ENCODE measurements around the gene WWOX. TPM values are rescaled to one million over a fixed set of nuclear protein-coding genes. Genes with fewer than 3 reads are reported as not detected.

Gene WWOX
- total RNA-seq, 5 donors from 2014 or later (not counting 1 experiment from before 2014, with no cell fraction given): 21.2 to 26.0 (median 22.6) TPM

DNA sequence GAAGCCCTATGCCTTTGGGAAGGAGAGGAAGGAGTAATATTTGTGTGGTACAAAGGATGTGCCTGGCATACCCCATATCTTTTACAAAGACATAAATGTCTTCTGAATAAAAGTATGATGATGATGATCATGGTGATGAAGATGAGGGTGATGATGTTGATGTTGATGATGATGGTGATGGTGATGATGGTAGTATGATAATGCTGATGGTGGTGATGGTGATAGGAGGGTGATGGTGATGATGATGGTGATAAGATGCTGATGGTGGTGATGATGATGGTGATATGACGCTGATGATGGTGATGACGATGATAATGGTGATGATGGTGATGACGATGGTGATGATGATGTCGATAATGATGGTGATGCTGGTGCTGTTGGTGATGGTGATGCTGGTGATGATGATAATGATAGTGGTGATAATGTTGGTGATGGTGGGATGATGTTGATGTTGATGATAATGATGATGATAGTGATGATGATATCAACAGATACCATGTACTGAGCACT, 684.2 kb downstream of the WWOX start:
- Mint-ChIP-seq H3K4me1 (peaks cover 0 to 2% (median 0%) of the 10 kb centered on the region in 3 donors), H3K27me3 (no peaks in the 10 kb centered on the region), H3K27ac (no peak overlapping the region), H3K9me3 (no peaks in the 10 kb centered on the region), H3K4me3 (no peak overlapping the region), H3K36me3 (peaks cover 7% of the 10 kb centered on the region)
- Histone ChIP-seq H3K36me3 (ENCODE audit: control insufficient read depth in 2 of 2, extremely low read depth in 1 of 2, insufficient read depth in 1 of 2, low read length in 1 of 2) (no peaks in the 10 kb centered on the region), H3K4me1 (ENCODE audit: control insufficient read depth in 1 of 2, extremely low read depth in 1 of 2, insufficient read depth in 2 of 2, low read length in 2 of 2) (no peaks in the 10 kb centered on the region), H3K27ac (ENCODE audit: low read length) (no peak overlapping the region), H3K4me3 (ENCODE audit: control insufficient read depth in 1 of 2, extremely low read depth in 1 of 2, low read length in 1 of 2) (no peak overlapping the region), H3K9me3 (no peaks in the 10 kb centered on the region), H3K27me3 (replicated peaks in 1 of 2; ENCODE audit: control insufficient read depth in 2 of 2, extremely low read depth in 1 of 2, insufficient read depth in 2 of 2, low read length in 1 of 2) (no peaks in the 10 kb centered on the region)
- WGBS (ENCODE audit: insufficient coverage): 75% methylated on average over 4 of the region's 4 CpGs
- no peak for ATAC-seq (replicated peaks in 1 of 4)
- ChIA-PET POLR2A (no interaction called here), CTCF (interaction anchor here in 1 of 2 donors (0.6 kb wide), 1 partner anchor 11 kb away, joined by 3 read pairs; no protein-coding TSS in a partner anchor)
- no peak for DNase-seq

- Histone ChIP-seq H3K36me3 (ENCODE audit: control insufficient read depth in 2 of 2, extremely low read depth in 1 of 2, insufficient read depth in 1 of 2, low read length in 1 of 2) (no peaks in the 10 kb centered on the region), H3K27me3 (replicated peaks in 1 of 2; ENCODE audit: control insufficient read depth in 2 of 2, extremely low read depth in 1 of 2, insufficient read depth in 2 of 2, low read length in 1 of 2) (no peaks in the 10 kb centered on the region), H3K9me3 (no peaks in the 10 kb centered on the region), H3K4me3 (ENCODE audit: control insufficient read depth in 1 of 2, extremely low read depth in 1 of 2, low read length in 1 of 2) (no peak overlapping the region), H3K4me1 (ENCODE audit: control insufficient read depth in 1 of 2, extremely low read depth in 1 of 2, insufficient read depth in 2 of 2, low read length in 2 of 2) (no peaks in the 10 kb centered on the region), H3K27ac (ENCODE audit: low read length) (no peak overlapping the region)
- Mint-ChIP-seq H3K4me3 (no peak overlapping the region), H3K9me3 (no peaks in the 10 kb centered on the region), H3K27ac (no peak overlapping the region), H3K36me3 (peaks cover 7% of the 10 kb centered on the region), H3K27me3 (no peaks in the 10 kb centered on the region), H3K4me1 (no peaks in the 10 kb centered on the region)
- DNase-seq (no peak), ATAC-seq (replicated peaks in 1 of 4) (no peak)
- POLR2A ChIA-PET: interaction anchor here in 1 of 2 donors (0.5 kb wide), 1 partner anchor 88 kb away, joined by 3 read pairs; no protein-coding TSS in a partner anchor
- CTCF ChIA-PET: no interaction called here
- WGBS (ENCODE audit: insufficient coverage): no CpG with 5 or more reads among the region's 6 CpGs
Measured at GRCh38 chr16:78784771-78785170, 685.3 kb downstream of the WWOX start.

DNA sequence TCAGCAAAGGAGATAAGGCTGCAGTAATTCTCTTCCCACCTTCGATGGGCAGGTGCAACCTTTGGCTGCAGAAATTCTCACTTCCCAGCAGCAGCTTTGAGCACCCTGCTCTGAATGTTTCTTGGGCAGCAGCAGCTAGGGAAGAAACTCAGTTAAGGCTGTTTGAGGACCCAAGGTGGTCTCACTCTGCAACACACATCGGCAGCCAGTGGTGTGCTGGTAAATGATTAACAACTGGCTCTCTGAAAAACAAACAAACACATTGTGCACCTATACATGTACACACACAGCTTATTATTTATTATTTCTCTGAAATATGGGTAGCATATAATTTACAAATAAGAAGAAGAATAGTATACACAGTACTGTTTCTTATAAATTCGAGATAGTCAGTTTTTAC, 685.8 kb downstream of the WWOX start:
- Histone ChIP-seq H3K4me1 (ENCODE audit: control insufficient read depth in 1 of 2, extremely low read depth in 1 of 2, insufficient read depth in 2 of 2, low read length in 2 of 2) (peaks cover 0 to 3% of the 10 kb centered on the region in 2 experiments), H3K9me3 (no peaks in the 10 kb centered on the region), H3K27ac (ENCODE audit: low read length) (no peak overlapping the region), H3K4me3 (ENCODE audit: control insufficient read depth in 1 of 2, extremely low read depth in 1 of 2, low read length in 1 of 2) (no peak overlapping the region), H3K36me3 (ENCODE audit: control insufficient read depth in 2 of 2, extremely low read depth in 1 of 2, insufficient read depth in 1 of 2, low read length in 1 of 2) (no peaks in the 10 kb centered on the region), H3K27me3 (replicated peaks in 1 of 2; ENCODE audit: control insufficient read depth in 2 of 2, extremely low read depth in 1 of 2, insufficient read depth in 2 of 2, low read length in 1 of 2) (no peaks in the 10 kb centered on the region)
- Mint-ChIP-seq H3K4me1 (peaks cover 0 to under 1% (median 0%) of the 10 kb centered on the region in 3 donors), H3K36me3 (peaks cover 7% of the 10 kb centered on the region), H3K27ac (no peak overlapping the region), H3K27me3 (no peaks in the 10 kb centered on the region), H3K4me3 (no peak overlapping the region), H3K9me3 (no peaks in the 10 kb centered on the region)
- DNase-seq (no peak), ATAC-seq (replicated peaks in 1 of 4) (no peak)
- WGBS (ENCODE audit: insufficient coverage): 100% methylated on average over 1 of the region's 3 CpGs
- POLR2A ChIA-PET: no interaction called here
- CTCF ChIA-PET: no interaction called here

- Histone ChIP-seq H3K4me1 (ENCODE audit: control insufficient read depth in 1 of 2, extremely low read depth in 1 of 2, insufficient read depth in 2 of 2, low read length in 2 of 2) (peaks cover 0 to 12% of the 10 kb centered on the region in 2 experiments), H3K27ac (ENCODE audit: low read length) (no peak overlapping the region), H3K27me3 (replicated peaks in 1 of 2; ENCODE audit: control insufficient read depth in 2 of 2, extremely low read depth in 1 of 2, insufficient read depth in 2 of 2, low read length in 1 of 2) (no peaks in the 10 kb centered on the region), H3K4me3 (ENCODE audit: control insufficient read depth in 1 of 2, extremely low read depth in 1 of 2, low read length in 1 of 2) (no peak overlapping the region), H3K9me3 (no peaks in the 10 kb centered on the region), H3K36me3 (ENCODE audit: control insufficient read depth in 2 of 2, extremely low read depth in 1 of 2, insufficient read depth in 1 of 2, low read length in 1 of 2) (no peaks in the 10 kb centered on the region)
- DNase-seq (no peak), ATAC-seq (replicated peaks in 1 of 4) (no peak)
- Mint-ChIP-seq H3K27me3 (no peaks in the 10 kb centered on the region), H3K4me1 (peaks cover 0 to 9% (median 1%) of the 10 kb centered on the region in 3 donors), H3K9me3 (no peaks in the 10 kb centered on the region), H3K27ac (no peak overlapping the region), H3K36me3 (peaks cover 7% of the 10 kb centered on the region), H3K4me3 (no peak overlapping the region)
- WGBS (ENCODE audit: insufficient coverage): no CpG with 5 or more reads among the region's 3 CpGs
- POLR2A ChIA-PET: no interaction called here
- CTCF ChIA-PET: no interaction called here
Measured at GRCh38 chr16:78786635-78787034, 687.2 kb downstream of the WWOX start.

DNA sequence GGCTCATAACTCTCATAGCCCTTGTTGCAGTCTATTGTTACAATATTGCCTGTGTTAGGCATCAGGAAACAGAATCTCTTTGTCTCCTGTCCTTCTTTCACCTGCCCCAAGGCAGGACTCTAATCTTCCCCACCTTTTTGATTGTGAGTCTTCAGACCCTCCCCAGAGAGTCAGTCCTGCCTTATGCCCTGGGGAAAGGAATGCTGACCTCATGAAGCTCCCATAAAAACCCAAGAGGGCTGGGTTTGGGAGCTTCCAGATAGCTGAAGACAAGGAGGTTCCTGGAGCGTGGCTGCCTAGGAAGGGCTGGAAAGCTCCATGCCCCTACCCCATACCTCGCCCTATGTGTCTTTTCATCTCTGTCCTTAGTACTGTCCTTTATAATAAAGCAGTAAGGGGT, 688.8 kb downstream of the WWOX start:
- ChIA-PET POLR2A (no interaction called here), CTCF (no interaction called here)
- H3K27me3 Mint-ChIP-seq: no peaks in the 10 kb centered on the region

DNA sequence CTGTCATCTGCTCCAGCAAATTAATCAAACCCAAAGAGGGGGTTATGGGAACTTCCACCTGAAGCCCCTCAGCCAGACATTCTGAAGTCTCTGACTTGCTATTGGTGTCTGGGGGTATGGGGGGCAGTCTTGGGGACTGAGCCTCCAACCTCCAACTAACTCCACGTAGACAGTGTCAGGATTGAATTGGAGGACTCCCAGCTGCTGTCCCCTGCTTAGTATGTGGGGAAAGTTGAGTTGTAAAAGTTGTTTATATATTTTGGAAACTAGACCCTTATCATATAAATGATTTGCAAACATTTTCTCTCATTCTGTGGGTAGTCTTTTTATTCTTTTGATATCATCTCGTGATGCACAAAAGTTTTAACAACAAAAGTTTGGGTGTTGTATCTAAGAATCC, 689.2 kb downstream of the WWOX start:
- Histone ChIP-seq H3K27ac (ENCODE audit: low read length) (no peak overlapping the region), H3K4me1 (ENCODE audit: control insufficient read depth in 1 of 2, extremely low read depth in 1 of 2, insufficient read depth in 2 of 2, low read length in 2 of 2) (peaks cover 0 to 12% of the 10 kb centered on the region in 2 experiments), H3K27me3 (replicated peaks in 1 of 2; ENCODE audit: control insufficient read depth in 2 of 2, extremely low read depth in 1 of 2, insufficient read depth in 2 of 2, low read length in 1 of 2) (no peaks in the 10 kb centered on the region), H3K36me3 (ENCODE audit: control insufficient read depth in 2 of 2, extremely low read depth in 1 of 2, insufficient read depth in 1 of 2, low read length in 1 of 2) (no peaks in the 10 kb centered on the region), H3K4me3 (ENCODE audit: control insufficient read depth in 1 of 2, extremely low read depth in 1 of 2, low read length in 1 of 2) (no peak overlapping the region), H3K9me3 (no peaks in the 10 kb centered on the region)
- no peaks in the 10 kb centered on the region for H3K36me3 Mint-ChIP-seq
- H3K9me3 Mint-ChIP-seq: no peaks in the 10 kb centered on the region
- WGBS (ENCODE audit: insufficient coverage): no CpG with 5 or more reads among the region's 2 CpGs
- ChIA-PET POLR2A (no interaction called here), CTCF (no interaction called here)
- no peak for ATAC-seq (replicated peaks in 1 of 4)
- no peaks in the 10 kb centered on the region for H3K27me3 Mint-ChIP-seq
- H3K27ac Mint-ChIP-seq: no peak overlapping the region
- DNase-seq: no peak
- H3K4me1 Mint-ChIP-seq: peaks cover 0 to 9% (median 1%) of the 10 kb centered on the region in 3 donors
- no peak overlapping the region for H3K4me3 Mint-ChIP-seq

More for the DNA sequence above, 688.8 kb downstream of the WWOX start:
- Mint-ChIP-seq H3K27ac (no peak overlapping the region), H3K36me3 (no peaks in the 10 kb centered on the region), H3K4me1 (peaks cover 0 to 9% (median 1%) of the 10 kb centered on the region in 3 donors), H3K4me3 (no peak overlapping the region), H3K9me3 (no peaks in the 10 kb centered on the region)
- Histone ChIP-seq H3K36me3 (ENCODE audit: control insufficient read depth in 2 of 2, extremely low read depth in 1 of 2, insufficient read depth in 1 of 2, low read length in 1 of 2) (no peaks in the 10 kb centered on the region), H3K27ac (ENCODE audit: low read length) (no peak overlapping the region), H3K9me3 (no peaks in the 10 kb centered on the region), H3K27me3 (replicated peaks in 1 of 2; ENCODE audit: control insufficient read depth in 2 of 2, extremely low read depth in 1 of 2, insufficient read depth in 2 of 2, low read length in 1 of 2) (no peaks in the 10 kb centered on the region), H3K4me1 (ENCODE audit: control insufficient read depth in 1 of 2, extremely low read depth in 1 of 2, insufficient read depth in 2 of 2, low read length in 2 of 2) (peaks cover 0 to 12% of the 10 kb centered on the region in 2 experiments), H3K4me3 (ENCODE audit: control insufficient read depth in 1 of 2, extremely low read depth in 1 of 2, low read length in 1 of 2) (no peak overlapping the region)
- no CpG with 5 or more reads among the region's 2 CpGs for WGBS (ENCODE audit: insufficient coverage)
- DNase-seq: no peak
- ATAC-seq (replicated peaks in 1 of 4): no peak

- Histone ChIP-seq H3K9me3 (no peaks in the 10 kb centered on the region), H3K4me3 (ENCODE audit: control insufficient read depth in 1 of 2, extremely low read depth in 1 of 2, low read length in 1 of 2) (no peak overlapping the region), H3K27me3 (replicated peaks in 1 of 2; ENCODE audit: control insufficient read depth in 2 of 2, extremely low read depth in 1 of 2, insufficient read depth in 2 of 2, low read length in 1 of 2) (no peaks in the 10 kb centered on the region), H3K27ac (ENCODE audit: low read length) (no peak overlapping the region), H3K4me1 (ENCODE audit: control insufficient read depth in 1 of 2, extremely low read depth in 1 of 2, insufficient read depth in 2 of 2, low read length in 2 of 2) (peaks cover 0 to 15% of the 10 kb centered on the region in 2 experiments), H3K36me3 (ENCODE audit: control insufficient read depth in 2 of 2, extremely low read depth in 1 of 2, insufficient read depth in 1 of 2, low read length in 1 of 2) (no peaks in the 10 kb centered on the region)
- H3K4me3 Mint-ChIP-seq: no peak overlapping the region
- WGBS (ENCODE audit: insufficient coverage): no CpG with 5 or more reads among the region's 2 CpGs
- no peaks in the 10 kb centered on the region for H3K36me3 Mint-ChIP-seq
- no peaks in the 10 kb centered on the region for H3K27me3 Mint-ChIP-seq
- no peaks in the 10 kb centered on the region for H3K9me3 Mint-ChIP-seq
- DNase-seq (no peak), ATAC-seq (replicated peaks in 1 of 4) (no peak)
- no peak overlapping the region for H3K27ac Mint-ChIP-seq
- peaks cover 0 to 13% (median 4%) of the 10 kb centered on the region in 3 donors for H3K4me1 Mint-ChIP-seq
- ChIA-PET CTCF (no interaction called here), POLR2A (no interaction called here)
Measured at GRCh38 chr16:78789561-78789960, 690.1 kb downstream of the WWOX start.
